Chondrocyte (in vitro differentiated cells): ENCODE measurements around the gene CCDC57. TPM values are rescaled to one million over a fixed set of nuclear protein-coding genes. Genes with fewer than 3 reads are reported as not detected.

Experiments used
- DNase-seq: peaks from one replicate; pipeline ENCODE4 v3.0.0; 2021; ENCODE audit warnings: mixed read lengths, low spot score
- H3K27ac Mint-ChIP-seq: one replicate; pipeline ENCODE4 v1.8.0; 2021; ENCODE audit warnings: mild to moderate bottlenecking, moderate library complexity, mixed read lengths; ENCODE audit not compliant: unreplicated experiment
- H3K27me3 Mint-ChIP-seq: 2 replicates; pipeline ENCODE4 v1.8.0; 2021; ENCODE audit warnings: low read depth, mixed read lengths
- H3K36me3 Mint-ChIP-seq: 2 replicates; pipeline ENCODE4 v1.8.0; 2021; ENCODE audit warnings: low read depth, mixed read lengths
- H3K4me1 Mint-ChIP-seq: 2 replicates; pipeline ENCODE4 v1.8.0; 2021; ENCODE audit warnings: low read depth, mild to moderate bottlenecking, mixed read lengths
- H3K4me3 Mint-ChIP-seq: one replicate; pipeline ENCODE4 v1.8.0; 2021; ENCODE audit warnings: mild to moderate bottlenecking, moderate library complexity, mixed read lengths; ENCODE audit not compliant: unreplicated experiment
- H3K9me3 Mint-ChIP-seq: 2 replicates; pipeline ENCODE4 v1.8.0; 2021; ENCODE audit warnings: low read depth, mixed read lengths
- CTCF ChIP-seq: fragments of 200-600 bp; sonication (generic); IDR thresholded peaks from 2 replicates; pipeline ENCODE4 v1.5.0; 2021; ENCODE audit warnings: antibody characterized with exemption, mild to moderate bottlenecking, moderate library complexity
- total RNA-seq: library from RNA; stranded (reverse); gene quantifications from 3 replicates; pipeline ENCODE4 v1.2.1, GENCODE V29; 2021

The CCDC57 gene
- total RNA-seq, 1 donor from 2014 or later, result 23.5 TPM

DNA sequence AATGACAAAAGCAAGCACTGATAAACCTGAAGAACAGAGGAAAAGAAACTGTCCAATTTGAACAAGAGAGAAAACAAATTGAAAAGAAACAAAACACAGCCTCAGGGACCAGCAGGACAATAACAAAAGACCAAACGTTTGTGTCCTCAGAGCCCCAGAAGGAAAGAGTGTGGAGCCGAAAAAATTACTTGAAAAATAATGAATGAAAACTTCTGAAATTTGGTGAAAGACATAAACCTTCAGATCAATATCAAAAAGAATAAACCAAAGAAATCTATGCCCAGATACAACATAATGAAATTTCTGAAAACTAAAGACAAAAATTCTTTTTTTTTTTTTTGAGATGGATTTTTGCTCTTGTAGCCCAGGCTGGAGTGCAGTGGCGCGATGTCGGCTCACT is 45.6 kb downstream of the CCDC57 start:
- Mint-ChIP-seq H3K27me3 (no peaks in the 10 kb centered on the region), H3K9me3 (no peaks in the 10 kb centered on the region), H3K4me1 (no peaks in the 10 kb centered on the region), H3K4me3 (no peak overlapping the region), H3K27ac (no peak overlapping the region), H3K36me3 (peaks cover 27% of the 10 kb centered on the region)
- DNase-seq, result no peak
- no peak for TF ChIP-seq CTCF

DNA sequence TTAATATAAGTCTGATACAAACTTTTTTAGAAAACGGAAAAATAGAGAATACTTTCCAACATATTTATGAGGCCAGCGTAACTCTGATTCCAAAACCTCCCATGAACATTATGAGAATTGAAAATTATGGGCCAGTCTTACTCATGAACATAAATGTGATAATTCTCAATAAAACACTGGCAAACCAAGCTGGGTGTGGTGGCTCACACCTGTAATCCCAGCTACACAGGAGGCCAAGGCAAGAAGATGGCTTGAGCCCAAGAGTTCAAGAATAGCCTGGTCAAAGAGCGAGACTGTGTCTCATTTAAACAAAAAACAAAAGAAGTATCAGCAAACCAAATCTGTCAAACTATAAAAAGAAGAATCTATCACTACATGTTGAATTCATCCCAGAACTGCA is 47.8 kb downstream of the CCDC57 start:
- H3K4me1 Mint-ChIP-seq, result no peaks in the 10 kb centered on the region
- no peaks in the 10 kb centered on the region for H3K27me3 Mint-ChIP-seq
- H3K9me3 Mint-ChIP-seq, result no peaks in the 10 kb centered on the region
- H3K27ac Mint-ChIP-seq, result no peak overlapping the region
- H3K36me3 Mint-ChIP-seq, result peaks cover 20% of the 10 kb centered on the region
- no peak overlapping the region for H3K4me3 Mint-ChIP-seq
- no peak for DNase-seq
- TF ChIP-seq CTCF, result no peak

- Mint-ChIP-seq H3K36me3 (peaks cover 20% of the 10 kb centered on the region), H3K27me3 (no peaks in the 10 kb centered on the region), H3K27ac (no peak overlapping the region), H3K4me1 (no peaks in the 10 kb centered on the region), H3K4me3 (no peak overlapping the region), H3K9me3 (no peaks in the 10 kb centered on the region)
- no peak for DNase-seq
- no peak for TF ChIP-seq CTCF
These were observed 51.4 kb downstream of the CCDC57 start for GRCh38 chr17:82161216-82161615.

DNA sequence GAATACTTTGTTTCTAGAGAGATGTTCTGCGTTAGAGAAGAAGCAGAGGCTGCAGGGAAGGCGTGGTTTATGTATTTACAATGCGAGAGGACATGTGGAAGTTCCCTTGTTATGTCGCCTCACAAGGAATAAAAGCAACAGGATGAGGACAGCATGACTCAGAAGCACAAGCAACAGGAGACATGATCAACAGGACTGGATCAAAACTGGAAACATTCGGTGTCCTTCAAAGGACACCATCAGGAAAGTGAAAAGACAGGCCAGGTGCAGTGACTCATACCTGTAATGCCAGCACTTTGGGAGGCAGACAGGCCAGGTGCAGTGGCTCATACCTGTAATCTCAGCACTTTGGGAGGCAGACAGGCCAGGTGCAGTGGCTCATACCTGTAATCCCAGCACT is 52.6 kb downstream of the CCDC57 start:
- H3K27ac Mint-ChIP-seq, result no peak overlapping the region
- H3K9me3 Mint-ChIP-seq, result no peaks in the 10 kb centered on the region
- TF ChIP-seq CTCF, result no peak
- no peak overlapping the region for H3K4me3 Mint-ChIP-seq
- H3K27me3 Mint-ChIP-seq, result no peaks in the 10 kb centered on the region
- H3K4me1 Mint-ChIP-seq, result no peaks in the 10 kb centered on the region
- H3K36me3 Mint-ChIP-seq, result peaks cover 18% of the 10 kb centered on the region
- no peak for DNase-seq

- H3K4me1 Mint-ChIP-seq, result no peaks in the 10 kb centered on the region
- H3K27ac Mint-ChIP-seq, result no peak overlapping the region
- no peak overlapping the region for H3K4me3 Mint-ChIP-seq
- H3K36me3 Mint-ChIP-seq, result peaks cover 17% of the 10 kb centered on the region
- no peaks in the 10 kb centered on the region for H3K9me3 Mint-ChIP-seq
- no peak for TF ChIP-seq CTCF
- H3K27me3 Mint-ChIP-seq, result no peaks in the 10 kb centered on the region
- no peak for DNase-seq
These were observed 53.8 kb downstream of the CCDC57 start for GRCh38 chr17:82158825-82159224.
